Activated CD4-positive, alpha-beta T cell treated with anti-CD3 and anti-CD28 coated beads, Interleukin-2, Interleukin-6, amounts not matched to agents 100 ng/mL and 50 ng/mL, durations not matched to agents 16 hours and 8 hours (primary cell): ENCODE results near the gene ERI3.

Experiments used
- DNase-seq: peaks from one replicate; pipeline ENCODE4 v3.0.0-alpha.2; 2020

Gene ERI3

GRCh38 chr1:44354840-44355581 lies at the start of gene ERI3:
ERI3 (minus strand) TSS chr1:44355257; CDS start chr1:44355026, 231 bp downstream.
- peak; percentile 98 for DNase-seq

GRCh38 chr1:44401256-44402228 lies 46.5 kb upstream of the ERI3 start:
- no peak for DNase-seq

GRCh38 chr1:44390277-44390676 lies 35.2 kb upstream of the ERI3 start:
- no peak for DNase-seq

GRCh38 chr1:44389437-44389836 lies 34.4 kb upstream of the ERI3 start:
- no peak for DNase-seq

GRCh38 chr1:44388551-44388950 lies 33.5 kb upstream of the ERI3 start:
- no peak for DNase-seq

GRCh38 chr1:44380666-44381177 lies 25.7 kb upstream of the ERI3 start:
- peak; percentile 4 for DNase-seq

GRCh38 chr1:44377925-44378784 lies 23.1 kb upstream of the ERI3 start:
- DNase-seq = peak; percentile 49

- no peak for DNase-seq
These were observed 20.5 kb upstream of the ERI3 start for GRCh38 chr1:44375547-44375946.

GRCh38 chr1:44371206-44371605 lies 16.1 kb upstream of the ERI3 start:
- no peak for DNase-seq

- DNase-seq = no peak
These were observed 13.6 kb upstream of the ERI3 start for GRCh38 chr1:44368471-44369151.

GRCh38 chr1:44367944-44368343 lies 12.9 kb upstream of the ERI3 start:
- no peak for DNase-seq

GRCh38 chr1:44366371-44366975 lies 11.4 kb upstream of the ERI3 start:
- no peak for DNase-seq

- no peak for DNase-seq
These were observed 6.4 kb upstream of the ERI3 start for GRCh38 chr1:44361478-44361877.

- DNase-seq = no peak
These were observed 4.3 kb upstream of the ERI3 start for GRCh38 chr1:44359234-44359935.

GRCh38 chr1:44357710-44358109 lies 2.7 kb upstream of the ERI3 start:
- no peak for DNase-seq

GRCh38 chr1:44355582-44356305 lies 687 bp upstream of the ERI3 start:
- DNase-seq = no peak

GRCh38 chr1:44354268-44354839 lies 703 bp downstream of the ERI3 start:
- DNase-seq = no peak

- DNase-seq = no peak
These were observed 1.5 kb downstream of the ERI3 start for GRCh38 chr1:44353604-44354003.

GRCh38 chr1:44351289-44351688 lies 3.8 kb downstream of the ERI3 start:
- DNase-seq = no peak

GRCh38 chr1:44348061-44348485 lies 7.0 kb downstream of the ERI3 start:
- DNase-seq = no peak
